ENCODE measurements around the gene TIAM1.

DNA sequence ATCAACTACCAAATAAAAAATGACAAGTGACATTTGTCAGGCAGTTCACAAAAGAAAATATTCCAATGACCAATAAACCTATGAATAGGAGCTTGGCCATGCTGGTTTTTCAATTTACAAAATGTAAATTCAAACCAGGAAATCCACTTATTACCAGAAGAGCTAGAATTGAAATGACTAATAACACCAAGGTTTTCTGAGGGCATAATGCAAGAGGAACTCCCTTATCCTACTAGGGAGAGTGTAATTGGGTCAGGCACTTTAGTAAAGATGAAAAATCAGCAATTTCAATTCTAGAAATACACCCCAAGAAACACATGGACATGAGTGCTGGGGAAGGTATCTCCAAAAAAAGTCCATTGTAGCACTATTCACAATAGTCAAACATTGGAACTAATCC lies 16.7 kb upstream of the TIAM1 start:
- TF ChIP-seq, protein P1, sequence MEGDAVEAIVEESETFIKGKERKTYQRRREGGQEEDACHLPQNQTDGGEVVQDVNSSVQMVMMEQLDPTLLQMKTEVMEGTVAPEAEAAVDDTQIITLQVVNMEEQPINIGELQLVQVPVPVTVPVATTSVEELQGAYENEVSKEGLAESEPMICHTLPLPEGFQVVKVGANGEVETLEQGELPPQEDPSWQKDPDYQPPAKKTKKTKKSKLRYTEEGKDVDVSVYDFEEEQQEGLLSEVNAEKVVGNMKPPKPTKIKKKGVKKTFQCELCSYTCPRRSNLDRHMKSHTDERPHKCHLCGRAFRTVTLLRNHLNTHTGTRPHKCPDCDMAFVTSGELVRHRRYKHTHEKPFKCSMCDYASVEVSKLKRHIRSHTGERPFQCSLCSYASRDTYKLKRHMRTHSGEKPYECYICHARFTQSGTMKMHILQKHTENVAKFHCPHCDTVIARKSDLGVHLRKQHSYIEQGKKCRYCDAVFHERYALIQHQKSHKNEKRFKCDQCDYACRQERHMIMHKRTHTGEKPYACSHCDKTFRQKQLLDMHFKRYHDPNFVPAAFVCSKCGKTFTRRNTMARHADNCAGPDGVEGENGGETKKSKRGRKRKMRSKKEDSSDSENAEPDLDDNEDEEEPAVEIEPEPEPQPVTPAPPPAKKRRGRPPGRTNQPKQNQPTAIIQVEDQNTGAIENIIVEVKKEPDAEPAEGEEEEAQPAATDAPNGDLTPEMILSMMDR (IDR thresholded peaks at IDR 0.05), result no peak
- no peak for TF ChIP-seq POLR2A (IDR thresholded peaks at IDR 0.05)

Measured in right lobe of liver (tissue), 4 donors.